Ishikawa (cell line): Measurements from ENCODE around the gene RNASEH1.

Experiments used
- CEBPB ChIP-seq: IDR thresholded peaks from 2 replicates; pipeline ENCODE4 v1.6.1; 2012
- EGR1 ChIP-seq: IDR thresholded peaks from 2 replicates; pipeline ENCODE4 v1.6.1; 2012
- EP300 ChIP-seq: IDR thresholded peaks from 2 replicates; pipeline ENCODE4 v1.6.1; 2012; ENCODE audit warnings: borderline replicate concordance
- FOXM1 ChIP-seq: IDR thresholded peaks from 2 replicates; pipeline ENCODE4 v1.6.1; 2012; ENCODE audit warnings: low read depth, borderline replicate concordance
- RAD21 ChIP-seq: IDR thresholded peaks from 2 replicates; pipeline ENCODE4 v1.6.1; 2012; ENCODE audit warnings: low read depth
- REST ChIP-seq: IDR thresholded peaks from 2 replicates; pipeline ENCODE4 v1.6.1; 2012; ENCODE audit warnings: low read depth, mild to moderate bottlenecking
- TAF1 ChIP-seq: IDR thresholded peaks from 2 replicates; pipeline ENCODE4 v1.6.1; 2012; ENCODE audit warnings: low read depth, mild to moderate bottlenecking
- TCF12 ChIP-seq: IDR thresholded peaks from 2 replicates; pipeline ENCODE4 v1.6.1; 2012; ENCODE audit warnings: low read depth
- USF1 ChIP-seq: IDR thresholded peaks from 2 replicates; pipeline ENCODE4 v1.6.1; 2012
- ZBTB7A ChIP-seq: IDR thresholded peaks from 2 replicates; pipeline ENCODE4 v1.6.1; 2012; ENCODE audit warnings: low read depth
- TF ChIP-seq, protein P1 (sequence below): IDR thresholded peaks from 2 replicates; pipeline ENCODE4 v1.6.1; 2012

- TF ChIP-seq USF1 (no peak), RAD21 (no peak), CEBPB (no peak), REST (no peak), TCF12 (no peak), FOXM1 (no peak), TAF1 (no peak), EP300 (no peak), ZBTB7A (no peak), EGR1 (no peak)
- TF ChIP-seq, protein P1, sequence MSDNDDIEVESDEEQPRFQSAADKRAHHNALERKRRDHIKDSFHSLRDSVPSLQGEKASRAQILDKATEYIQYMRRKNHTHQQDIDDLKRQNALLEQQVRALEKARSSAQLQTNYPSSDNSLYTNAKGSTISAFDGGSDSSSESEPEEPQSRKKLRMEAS, result no peak
These were observed 28.9 kb upstream of the RNASEH1 start for GRCh38 chr2:3587021-3587420.
